Heart right ventricle (tissue), 16 donors: ENCODE measurements around the gene ICOS. TPM values are rescaled to one million over a fixed set of nuclear protein-coding genes. Genes with fewer than 3 reads are reported as not detected.
A peak's percentile ranks its signal among the peaks of the same experiment; 100 is the strongest.

ENCODE experiments used
- ATAC-seq, 8 donors: fragments of 200-7000 bp; cut with Tn5 transposase; one replicate each; pipeline ENCODE4 v1.9.1; 2020; ENCODE audit warnings: mild to moderate bottlenecking in 8 of 8, moderate library complexity in 8 of 8, moderate number of reproducible peaks in 1 of 8
- DNase-seq, 2 donors: peaks; one replicate each; pipeline ENCODE4 v3.0.0-alpha.2; 2020
- H3K27ac ChIP-seq, 10 donors: fragments of 200-600 bp; sonication (generic) in 2 of 10; one replicate each; pipeline versions ENCODE4 v1.5.0 to v1.8.0; 2020 to 2022; ENCODE audit warnings: mild to moderate bottlenecking in 3 of 10
- H3K27me3 ChIP-seq, 7 donors: fragments of 200-600 bp; one replicate each; pipeline ENCODE4 v1.8.0; 2021 to 2022; ENCODE audit warnings: mild to moderate bottlenecking in 2 of 7
- H3K36me3 ChIP-seq, 9 donors: fragments of 200-600 bp; sonication (generic) in 1 of 9; one replicate each; pipeline versions ENCODE4 v1.5.0 to v1.8.0; 2020 to 2022; ENCODE audit warnings: mild to moderate bottlenecking in 2 of 9
- H3K4me1 ChIP-seq, 9 donors: fragments of 200-600 bp; sonication (generic) in 1 of 9; one replicate each; pipeline versions ENCODE4 v1.5.0 to v1.8.0; 2020 to 2022; ENCODE audit warnings: mild to moderate bottlenecking in 4 of 9
- H3K4me3 ChIP-seq, 10 donors: fragments of 200-600 bp; sonication (generic) in 2 of 10; one replicate each; pipeline versions ENCODE4 v1.5.0 to v1.8.0; 2020 to 2022; ENCODE audit warnings: mild to moderate bottlenecking in 7 of 10, moderate library complexity in 2 of 10
- H3K9me3 ChIP-seq, 11 donors: fragments of 200-600 bp in 10 of 11; sonication (generic) in 2 of 11; one replicate each; pipeline versions ENCODE4 v1.5.0 to v1.8.0; 2013 to 2022; ENCODE audit warnings: mild to moderate bottlenecking in 2 of 11, control low read depth in 1 of 11, moderate library complexity in 1 of 11
- CTCF ChIP-seq, 9 donors: fragments of 200-600 bp; sonication (generic) in 2 of 9; IDR thresholded peaks; one replicate each; pipeline versions ENCODE4 v1.5.0 to v1.8.0; 2021 to 2022; ENCODE audit warnings: antibody characterized with exemption in 9 of 9, mild to moderate bottlenecking in 5 of 9, moderate library complexity in 1 of 9
- WGBS, 2 donors: extraction: QIAGEN DNeasy Blood & Tissue Kit; methylation state at CpG; one replicate each; pipeline ENCODE4 v1.1.7; 2013; ENCODE audit warnings: inconsistent platforms in 1 of 2; 5-methylcytosine and 5-hydroxymethylcytosine counted together
- intact Hi-C, 10 donors: fragments of 100-400 bp; cut with DNase I; formaldehyde crosslinking; loops; one replicate each; pipeline versions ENCODE4 v1.11.1 to v1.14.2; 2022
- polyA plus RNA-seq, 2 donors: library from polyadenylated mRNA; stranded (reverse); fragments of 200-250 nt; gene quantifications; one replicate each; pipeline ENCODE4 v1.2.3, GENCODE V29; 2013
- total RNA-seq, 10 donors: library from RNA; stranded (reverse); fragmentation: NEBNext Ultra II Directional in 3 of 10; extraction: Animal tissue kit (Norgen Biotek cat#: 25700) in 3 of 10; gene quantifications; one replicate each; pipeline versions ENCODE4 v1.2.1 to v1.2.4, GENCODE V29; 2021 to 2023
- donor health status: Arrhythmogenic right ventricular cardiomyopathy.
- donor health status: ischemic (EF 13 %, LVEDD 7.1; RV severe dilation, severe dysfunction).
- donor health status: healthy with polysubstance abuse.
- donor health status: DM: no; HTN: yes; CAD: no.
- donor health status: DM: no; HTN: no; CAD: no.
- donor health status: ischemic (EF 25% LVEDD 6.9; RV normal size, moderate dysfunction).
- donor health status: ischemic (EF 25% LVEDD 5.7; RV mildly dilated, moderate dysfunction).
- donor health status: healthy.
- donor health status: DM: yes; HTN: yes; CAD: no.
- donor health status: Ischemic cardiomyopathy.
- donor health status: ischemic (EF 35%, LVEDD 5.7; RV mildly dilated, moderate dysfunction).
- donor health status: nonischemic (EF 11% LVEDD 7.7; RV severe dilation, severe dysfunction).
- donor health status: DM: yes; HTN: yes; CAD: no.
- donor health status: PGD.
- donor health status: ischemic (EF 29% LVEDD 5.4; RV normal size, mild dysfunction).
- donor health status: nonischemic (EF 23%, LVEDD 6.1; RV moderate dilation, normal function).

The ICOS gene
- total and polyA plus RNA-seq, 12 donors: 0.01 to 1.2 (median 0.09) TPM; not detected in 7

- peaks cover 0 to 35% (median 12%) of the 10 kb centered on the region in 11 donors for H3K9me3 ChIP-seq
- intact Hi-C loops: loop anchor here in 5 of 10 donors (5.0 to 10.0 kb wide), 5 partner anchors 85 to 415 kb away; no protein-coding TSS in a partner anchor
- DNase-seq (no peak), ATAC-seq (no peak)
- H3K36me3 ChIP-seq: no peaks in the 10 kb centered on the region
- no peak overlapping the region for H3K4me3 ChIP-seq
- no peak for TF ChIP-seq CTCF (IDR thresholded peaks at IDR 0.05)
- H3K4me1 ChIP-seq: peaks cover 0 to 23% (median 0%) of the 10 kb centered on the region in 9 donors
- no peaks in the 10 kb centered on the region for H3K27me3 ChIP-seq
- 52 to 61% methylated on average over 2 of the region's 2 CpGs for WGBS, 2 donors
- H3K27ac ChIP-seq: no peak overlapping the region
Observed at GRCh38 chr2:203900253-203900652, 36.3 kb upstream of the ICOS start.

GRCh38 chr2:203904022-203904421 is 32.5 kb upstream of the ICOS start:
- Histone ChIP-seq H3K27ac (no peak overlapping the region), H3K27me3 (no peaks in the 10 kb centered on the region), H3K9me3 (peaks cover 0 to 35% (median 12%) of the 10 kb centered on the region in 11 donors), H3K36me3 (no peaks in the 10 kb centered on the region), H3K4me1 (peaks cover 3 to 13% (median 5%) of the 10 kb centered on the region in 9 donors), H3K4me3 (no peak overlapping the region)
- intact Hi-C loops: loop anchor here in 5 of 10 donors (5.0 to 10.0 kb wide), 5 partner anchors 89 to 419 kb away; no protein-coding TSS in a partner anchor
- TF ChIP-seq CTCF (IDR thresholded peaks at IDR 0.05): no peak
- ATAC-seq (no peak), DNase-seq (no peak)
- 93 to 94% methylated on average over 4 of the region's 4 CpGs for WGBS, 2 donors

- DNase-seq (no peak), ATAC-seq (no peak)
- intact Hi-C loops: loop anchor here in 8 of 10 donors (5.0 to 10.0 kb wide), 6 partner anchors 88 to 423 kb away; no protein-coding TSS in a partner anchor
- H3K4me1 ChIP-seq: peaks cover 3 to 25% (median 7%) of the 10 kb centered on the region in 9 donors
- H3K9me3 ChIP-seq: peaks cover 0 to 33% (median 12%) of the 10 kb centered on the region in 11 donors
- H3K36me3 ChIP-seq: no peaks in the 10 kb centered on the region
- no peak overlapping the region for H3K4me3 ChIP-seq
- H3K27ac ChIP-seq: no peak overlapping the region
- TF ChIP-seq CTCF (IDR thresholded peaks at IDR 0.05): no peak
- H3K27me3 ChIP-seq: no peaks in the 10 kb centered on the region
Observed at GRCh38 chr2:203905656-203906055, 30.9 kb upstream of the ICOS start.

- DNase-seq: no peak
- no peak overlapping the region for H3K4me3 ChIP-seq
- peak in 3 of 8 donors; percentile 34 to 40 (median 34) for ATAC-seq
- intact Hi-C loops: loop anchor here in 9 of 10 donors (2.0 to 10.0 kb wide), 7 partner anchors 91 to 426 kb away; no protein-coding TSS in a partner anchor
- peak overlapping the region in 7 of 10 donors; percentile 20 to 86 (median 50) for H3K27ac ChIP-seq
- peaks cover 0 to 8% (median 0%) of the 10 kb centered on the region in 11 donors for H3K9me3 ChIP-seq
- no peak for TF ChIP-seq CTCF (IDR thresholded peaks at IDR 0.05)
- no peaks in the 10 kb centered on the region for H3K36me3 ChIP-seq
- WGBS, 2 donors: 83% methylated on average over 6 of the region's 6 CpGs
- H3K4me1 ChIP-seq: peaks cover 3 to 25% (median 7%) of the 10 kb centered on the region in 9 donors
- no peaks in the 10 kb centered on the region for H3K27me3 ChIP-seq
Observed at GRCh38 chr2:203908066-203908796, 28.3 kb upstream of the ICOS start.
